HEK293 (cell line): ENCODE measurements around the gene CDKN2A.

Experiments
- KLF10 ChIP-seq: fragments of 450-650 bp; IDR thresholded peaks from 2 replicates; pipeline ENCODE4 v1.5.1; 2018; ENCODE audit warnings: missing biosample characterization, mild to moderate bottlenecking, missing genetic modification characterization
- PRDM1 ChIP-seq: fragments of 450-650 bp; formaldehyde crosslinking; IDR thresholded peaks from 2 replicates; pipeline ENCODE4; 2016; ENCODE audit warnings: missing biosample characterization, missing genetic modification characterization
- PRDM4 ChIP-seq: fragments of 450-650 bp; formaldehyde crosslinking; IDR thresholded peaks from 2 replicates; pipeline ENCODE4 v1.5.1; 2017; ENCODE audit warnings: missing biosample characterization, missing genetic modification characterization
- TRIM28 ChIP-seq: IDR thresholded peaks from 2 replicates; pipeline ENCODE4 v1.6.1; 2011; ENCODE audit warnings: low read length, control low read depth, borderline replicate concordance
- ZBTB10 ChIP-seq: fragments of 450-650 bp; formaldehyde crosslinking; IDR thresholded peaks from 2 replicates; pipeline ENCODE4 v1.5.1; 2016; ENCODE audit warnings: missing biosample characterization, missing genetic modification characterization
- ZBTB8A ChIP-seq: fragments of 450-650 bp; formaldehyde crosslinking; IDR thresholded peaks from 2 replicates; pipeline ENCODE4 v1.5.1; 2016; ENCODE audit warnings: missing biosample characterization, missing genetic modification characterization
- ZFP3 ChIP-seq: fragments of 450-650 bp; formaldehyde crosslinking; IDR thresholded peaks from 2 replicates; pipeline ENCODE4 v1.5.1; 2016; ENCODE audit warnings: low read depth, missing biosample characterization, missing genetic modification characterization
- ZNF112 ChIP-seq: fragments of 450-650 bp; formaldehyde crosslinking; IDR thresholded peaks from 2 replicates; pipeline ENCODE4 v1.5.0; 2017; ENCODE audit warnings: missing biosample characterization, missing genetic modification characterization
- ZNF148 ChIP-seq: fragments of 450-650 bp; formaldehyde crosslinking; IDR thresholded peaks from 2 replicates; pipeline ENCODE4 v1.5.0; 2017; ENCODE audit warnings: missing biosample characterization, missing genetic modification characterization, borderline replicate concordance
- ZNF184 ChIP-seq: fragments of 450-650 bp; IDR thresholded peaks from 2 replicates; pipeline ENCODE4 v1.5.1; 2018; ENCODE audit warnings: missing biosample characterization, mild to moderate bottlenecking, missing genetic modification characterization
- ZNF202 ChIP-seq: fragments of 450-650 bp; formaldehyde crosslinking; IDR thresholded peaks from 2 replicates; pipeline ENCODE4 v1.5.1; 2016; ENCODE audit warnings: missing biosample characterization, missing genetic modification characterization, borderline replicate concordance
- ZNF23 ChIP-seq: fragments of 450-650 bp; formaldehyde crosslinking; IDR thresholded peaks from 2 replicates; pipeline ENCODE4 v1.5.1; 2016; ENCODE audit warnings: missing biosample characterization, missing genetic modification characterization, borderline replicate concordance
- ZNF274 ChIP-seq, 2 experiments: fragments of 200-500 bp in 1 of 2; fragments of 450-650 bp in 1 of 2; sonication (Bioruptor generic) in 1 of 2; formaldehyde crosslinking in 1 of 2; IDR thresholded peaks; 2 replicates each; pipeline versions ENCODE4 v1.5.1 to v1.6.1; 2014 to 2016; ENCODE audit warnings: borderline replicate concordance in 1 of 2, inconsistent platforms in 1 of 2, low read length in 1 of 2, missing biosample characterization in 1 of 2, missing genetic modification characterization in 1 of 2
- ZNF280C ChIP-seq: fragments of 450-650 bp; formaldehyde crosslinking; IDR thresholded peaks from 2 replicates; pipeline ENCODE4 v1.5.1; 2016; ENCODE audit warnings: missing biosample characterization, missing genetic modification characterization
- ZNF324 ChIP-seq: fragments of 450-650 bp; formaldehyde crosslinking; IDR thresholded peaks from 2 replicates; pipeline ENCODE4 v1.5.1; 2016; ENCODE audit warnings: missing biosample characterization, missing genetic modification characterization
- ZNF350 ChIP-seq: fragments of 450-650 bp; formaldehyde crosslinking; IDR thresholded peaks from 2 replicates; pipeline ENCODE4 v1.5.0; 2017; ENCODE audit warnings: missing biosample characterization, mild to moderate bottlenecking, missing genetic modification characterization
- ZNF391 ChIP-seq: fragments of 450-650 bp; formaldehyde crosslinking; IDR thresholded peaks from 2 replicates; pipeline ENCODE4 v1.5.1; 2016; ENCODE audit warnings: low read depth, missing biosample characterization, missing genetic modification characterization, borderline replicate concordance
- ZNF449 ChIP-seq: fragments of 450-650 bp; formaldehyde crosslinking; IDR thresholded peaks from 2 replicates; pipeline ENCODE4 v1.5.1; 2017; ENCODE audit warnings: missing biosample characterization, mild to moderate bottlenecking, missing genetic modification characterization, moderate library complexity
- ZNF514 ChIP-seq: fragments of 450-650 bp; formaldehyde crosslinking; IDR thresholded peaks from 2 replicates; pipeline ENCODE4 v1.5.1; 2016; ENCODE audit warnings: missing biosample characterization, missing genetic modification characterization
- ZNF560 ChIP-seq: fragments of 450-650 bp; formaldehyde crosslinking; IDR thresholded peaks from 2 replicates; pipeline ENCODE4 v1.5.1; 2017; ENCODE audit warnings: missing biosample characterization, missing genetic modification characterization, borderline replicate concordance
- ZNF561 ChIP-seq: fragments of 450-650 bp; IDR thresholded peaks from 2 replicates; pipeline ENCODE4 v1.5.1; 2018; ENCODE audit warnings: missing biosample characterization, missing genetic modification characterization, borderline replicate concordance
- ZNF580 ChIP-seq: fragments of 450-650 bp; formaldehyde crosslinking; IDR thresholded peaks from 2 replicates; pipeline ENCODE4 v1.5.1; 2016; ENCODE audit warnings: missing biosample characterization, missing genetic modification characterization
- ZNF621 ChIP-seq: fragments of 450-650 bp; formaldehyde crosslinking; IDR thresholded peaks from 2 replicates; pipeline ENCODE4 v1.5.1; 2017; ENCODE audit warnings: missing biosample characterization, missing genetic modification characterization
- ZNF707 ChIP-seq: fragments of 450-650 bp; formaldehyde crosslinking; IDR thresholded peaks from 2 replicates; pipeline ENCODE4 v1.5.1; 2016; ENCODE audit warnings: missing biosample characterization, missing genetic modification characterization
- ZSCAN18 ChIP-seq: fragments of 450-650 bp; formaldehyde crosslinking; IDR thresholded peaks from 2 replicates; pipeline ENCODE4 v1.5.1; 2016; ENCODE audit warnings: missing biosample characterization, missing genetic modification characterization

Gene CDKN2A

GRCh38 chr9:22008717-22009505, 14.7 kb upstream of the CDKN2A start, which contains the start of gene CDKN2B (continued):
- TF ChIP-seq ZNF184 (tag by site-specific recombination) (no peak), PRDM4 (no peak; the same call in 1 of the 2 replicates), ZNF391 (tag by site-specific recombination) (peak; percentile 57; the same call in 1 of the 2 replicates), ZNF707 (tag by site-specific recombination) (no peak), ZNF324 (tag by site-specific recombination) (peak; percentile 51; the same call in 1 of the 2 replicates), ZNF148 (no peak), KLF10 (tag by site-specific recombination) (peak; percentile 98), ZBTB8A (peak; percentile 65), ZFP3 (tag by site-specific recombination) (no peak), ZNF23 (tag by site-specific recombination) (no peak), ZNF580 (tag by site-specific recombination) (no peak), ZNF112 (tag by site-specific recombination) (no peak), ZBTB10 (peak; percentile 80), ZNF561 (tag by site-specific recombination) (0 out of 2 replicates have a peak, but pooled peaks have one; percentile 26), ZNF514 (tag by site-specific recombination) (no peak), ZNF350 (no peak), TRIM28 (no peak; the same call in 1 of the 2 replicates), ZNF280C (tag by site-specific recombination) (no peak), ZNF202 (no peak), ZNF560 (tag by site-specific recombination) (no peak), ZSCAN18 (tag by site-specific recombination) (no peak), PRDM1 (tag by site-specific recombination) (0 out of 2 replicates have a peak, but pooled peaks have one; percentile 31), ZNF274 (IDR thresholded peaks at IDR 0.05; ENCODE audit: low read length) (no peak), ZNF274 (tag by site-specific recombination; IDR thresholded peaks at IDR 0.05; ENCODE audit: borderline replicate concordance) (no peak), ZNF449 (0 out of 2 replicates have a peak, but pooled peaks have one; percentile 41), ZNF621 (no peak)
